Activated B cell treated with CpG ODN at 0.5 μM for 24 hours (primary cell): Measurements from ENCODE around the gene LPIN1. TPM values are rescaled to one million over a fixed set of nuclear protein-coding genes. Genes with fewer than 3 reads are reported as not detected.
A peak's percentile ranks its signal among the peaks of the same experiment; 100 is the strongest.

Source experiments
- ATAC-seq: fragments of 200-7000 bp; cut with Tn5 transposase; one replicate; pipeline ENCODE4 v1.10.0; 2021; ENCODE audit warnings: low read depth, mild to moderate bottlenecking, moderate library complexity
- CTCF ChIA-PET: fragments of 350-600 bp; sonication (Branson Sonifier 250); formaldehyde crosslinking; loops from one replicate; lab custom pipeline; 2021; ENCODE audit warnings: antibody characterized with exemption; lab: Charles Lee
- POLR2A ChIA-PET: fragments of 350-600 bp; sonication (Branson Sonifier 250); formaldehyde crosslinking; loops from one replicate; lab custom pipeline; 2021; ENCODE audit warnings: antibody characterized with exemption; lab: Charles Lee
- DNase-seq: peaks from one replicate; pipeline ENCODE4 v3.0.0; 2022
- H3K27ac Mint-ChIP-seq: one replicate; pipeline ENCODE4 v1.8.0; 2020; ENCODE audit warnings: mixed read lengths
- H3K27me3 Mint-ChIP-seq: one replicate; pipeline ENCODE4 v1.8.0; 2021; ENCODE audit warnings: mixed read lengths
- H3K36me3 Mint-ChIP-seq: one replicate; pipeline ENCODE4 v1.8.0; 2021; ENCODE audit warnings: low read depth, mixed read lengths
- H3K4me1 Mint-ChIP-seq: one replicate; pipeline ENCODE4 v1.8.0; 2021; ENCODE audit warnings: mixed read lengths
- H3K4me3 Mint-ChIP-seq: one replicate; pipeline ENCODE4 v1.8.0; 2020; ENCODE audit warnings: mild to moderate bottlenecking, mixed read lengths
- H3K9me3 Mint-ChIP-seq: one replicate; pipeline ENCODE4 v1.8.0; 2020; ENCODE audit warnings: mixed read lengths
- intact Hi-C: fragments of 100-400 bp; cut with micrococcal nuclease; formaldehyde crosslinking; loops from one replicate; pipeline ENCODE4 v1.15.1; 2024
- total RNA-seq: library from RNA; stranded (reverse); gene quantifications from 2 replicates; pipeline ENCODE4 v1.2.3, GENCODE V29; 2022
- TF ChIP-seq, protein P1 (sequence below): fragments of 200-600 bp; IDR thresholded peaks from one replicate; pipeline ENCODE4 v1.8.0; 2022; ENCODE audit warnings: antibody characterized with exemption, mild to moderate bottlenecking

The LPIN1 gene
- total RNA-seq, 1 donor from 2014 or later: 74.3 TPM

DNA sequence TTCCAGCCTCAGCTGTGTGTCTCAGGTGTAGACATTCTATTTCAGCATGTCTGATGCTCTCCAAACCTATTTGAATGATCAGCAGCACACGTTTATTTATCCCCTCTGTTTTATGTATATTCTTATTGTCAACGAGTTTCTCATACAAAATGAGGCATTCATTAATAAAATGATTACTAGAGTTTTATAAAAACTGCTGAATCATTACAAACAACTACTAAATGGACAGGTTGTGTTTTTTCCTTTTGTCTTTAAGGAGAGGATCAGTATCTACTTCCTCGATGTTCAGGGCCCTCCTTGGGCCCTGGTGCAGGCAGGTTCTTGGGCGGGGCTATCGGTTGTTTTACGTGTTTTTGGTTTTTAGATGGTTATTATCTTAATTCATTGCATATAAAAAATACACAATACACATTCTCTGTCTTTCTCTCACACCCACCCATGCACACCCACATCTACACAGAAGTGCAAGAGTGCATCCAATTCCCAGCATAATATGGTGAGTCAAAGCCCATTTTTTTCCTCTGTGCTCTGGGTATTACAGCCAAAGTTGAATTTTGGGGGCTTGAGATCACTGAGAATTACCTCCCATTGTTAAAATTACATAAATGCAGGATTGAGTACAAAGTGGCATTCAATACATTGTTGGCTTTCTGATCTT is 24.2 kb downstream of the LPIN1 start:
- CTCF ChIA-PET: interaction anchor here (1.0 kb wide), 1 partner anchor 9 kb away, joined by 3 read pairs; no protein-coding TSS in a partner anchor
- TF ChIP-seq, protein P1, sequence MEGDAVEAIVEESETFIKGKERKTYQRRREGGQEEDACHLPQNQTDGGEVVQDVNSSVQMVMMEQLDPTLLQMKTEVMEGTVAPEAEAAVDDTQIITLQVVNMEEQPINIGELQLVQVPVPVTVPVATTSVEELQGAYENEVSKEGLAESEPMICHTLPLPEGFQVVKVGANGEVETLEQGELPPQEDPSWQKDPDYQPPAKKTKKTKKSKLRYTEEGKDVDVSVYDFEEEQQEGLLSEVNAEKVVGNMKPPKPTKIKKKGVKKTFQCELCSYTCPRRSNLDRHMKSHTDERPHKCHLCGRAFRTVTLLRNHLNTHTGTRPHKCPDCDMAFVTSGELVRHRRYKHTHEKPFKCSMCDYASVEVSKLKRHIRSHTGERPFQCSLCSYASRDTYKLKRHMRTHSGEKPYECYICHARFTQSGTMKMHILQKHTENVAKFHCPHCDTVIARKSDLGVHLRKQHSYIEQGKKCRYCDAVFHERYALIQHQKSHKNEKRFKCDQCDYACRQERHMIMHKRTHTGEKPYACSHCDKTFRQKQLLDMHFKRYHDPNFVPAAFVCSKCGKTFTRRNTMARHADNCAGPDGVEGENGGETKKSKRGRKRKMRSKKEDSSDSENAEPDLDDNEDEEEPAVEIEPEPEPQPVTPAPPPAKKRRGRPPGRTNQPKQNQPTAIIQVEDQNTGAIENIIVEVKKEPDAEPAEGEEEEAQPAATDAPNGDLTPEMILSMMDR: no peak
- no peak for ATAC-seq
- peaks cover 9% of the 10 kb centered on the region for H3K4me1 Mint-ChIP-seq
- no peak overlapping the region for H3K4me3 Mint-ChIP-seq
- DNase-seq: no peak
- POLR2A ChIA-PET: no interaction called here
- H3K27me3 Mint-ChIP-seq: no peaks in the 10 kb centered on the region
- intact Hi-C loops: no loop called here
- no peaks in the 10 kb centered on the region for H3K9me3 Mint-ChIP-seq
- peaks cover 86% of the 10 kb centered on the region for H3K36me3 Mint-ChIP-seq
- no peak overlapping the region for H3K27ac Mint-ChIP-seq

DNA sequence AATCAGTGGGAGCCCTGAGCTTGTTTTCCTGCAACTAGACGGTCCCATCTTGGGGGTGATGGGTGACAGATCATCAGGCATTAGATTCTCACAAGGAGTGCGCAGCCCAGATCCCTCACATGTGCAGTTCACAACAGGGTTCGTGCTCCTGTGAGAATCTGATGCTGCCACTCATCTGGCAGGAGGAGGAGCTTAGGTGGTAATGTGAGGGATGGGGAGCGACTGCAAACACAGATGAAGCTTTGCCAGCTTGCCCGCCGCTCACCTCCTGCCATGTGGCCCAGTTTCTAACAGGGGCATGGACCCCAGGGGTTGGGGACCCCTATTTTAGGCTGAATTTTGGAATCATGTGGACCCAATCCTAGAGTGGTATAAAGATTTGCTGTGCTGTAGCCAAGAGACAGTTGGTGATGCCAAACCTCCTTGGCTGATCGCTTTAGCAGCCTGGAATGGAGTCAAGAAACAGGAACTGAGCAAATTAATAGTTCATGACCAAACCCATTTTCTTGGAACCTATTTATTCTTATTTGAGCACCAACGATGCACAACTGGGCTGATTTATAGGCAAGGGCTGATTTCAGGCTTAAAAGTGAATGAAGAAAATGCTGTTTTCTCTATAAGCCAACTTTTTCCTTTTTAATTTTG is 25.7 kb downstream of the LPIN1 start:
- intact Hi-C loops: no loop called here
- ATAC-seq (no peak), DNase-seq (no peak)
- Mint-ChIP-seq H3K4me1 (peaks cover 12% of the 10 kb centered on the region), H3K36me3 (peaks cover 74% of the 10 kb centered on the region), H3K4me3 (no peak overlapping the region), H3K27me3 (no peaks in the 10 kb centered on the region), H3K27ac (no peak overlapping the region), H3K9me3 (no peaks in the 10 kb centered on the region)
- POLR2A ChIA-PET: interaction anchor here (1.4 kb wide), 1 partner anchor 19 kb away, joined by 3 read pairs; no protein-coding TSS in a partner anchor
- CTCF ChIA-PET: interaction anchor here (0.8 to 1.1 kb wide), 2 partner anchors 19 to 1235 kb away, joined by 3 read pairs; no protein-coding TSS in a partner anchor
- TF ChIP-seq, protein P1: no peak

DNA sequence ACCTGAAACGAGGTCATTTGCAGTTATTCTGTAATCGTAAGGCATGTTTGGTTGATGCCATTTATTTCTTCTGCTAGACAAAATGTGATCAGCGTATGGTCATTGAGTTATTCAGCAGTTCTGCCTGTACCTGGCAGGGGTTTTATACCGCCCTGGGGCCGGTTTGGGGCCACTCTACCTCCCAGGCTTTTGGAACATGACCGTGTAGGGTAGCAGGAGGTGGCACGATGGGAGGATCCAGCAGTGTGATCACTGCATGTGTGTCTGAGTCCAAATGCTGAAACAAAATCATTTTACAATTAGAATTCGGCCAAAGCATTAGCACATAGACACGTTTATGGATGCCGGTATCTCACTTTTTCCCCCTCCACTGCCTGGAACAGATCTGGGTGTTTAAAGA is 26.7 kb downstream of the LPIN1 start:
- ATAC-seq: no peak
- Mint-ChIP-seq H3K9me3 (no peaks in the 10 kb centered on the region), H3K27me3 (no peaks in the 10 kb centered on the region), H3K4me1 (peaks cover 17% of the 10 kb centered on the region), H3K4me3 (no peak overlapping the region), H3K27ac (no peak overlapping the region), H3K36me3 (peaks cover 76% of the 10 kb centered on the region)
- TF ChIP-seq, protein P1: no peak
- no peak for DNase-seq
- intact Hi-C loops: no loop called here
- POLR2A ChIA-PET: interaction anchor here (0.7 to 1.4 kb wide), 2 partner anchors 19 to 30 kb away, joined by 3 to 16 read pairs; no protein-coding TSS in a partner anchor
- CTCF ChIA-PET: interaction anchor here (3.0 kb wide), 1 partner anchor 26 kb away, joined by 7 read pairs; the partner anchor contains the start of gene LPIN1

DNA sequence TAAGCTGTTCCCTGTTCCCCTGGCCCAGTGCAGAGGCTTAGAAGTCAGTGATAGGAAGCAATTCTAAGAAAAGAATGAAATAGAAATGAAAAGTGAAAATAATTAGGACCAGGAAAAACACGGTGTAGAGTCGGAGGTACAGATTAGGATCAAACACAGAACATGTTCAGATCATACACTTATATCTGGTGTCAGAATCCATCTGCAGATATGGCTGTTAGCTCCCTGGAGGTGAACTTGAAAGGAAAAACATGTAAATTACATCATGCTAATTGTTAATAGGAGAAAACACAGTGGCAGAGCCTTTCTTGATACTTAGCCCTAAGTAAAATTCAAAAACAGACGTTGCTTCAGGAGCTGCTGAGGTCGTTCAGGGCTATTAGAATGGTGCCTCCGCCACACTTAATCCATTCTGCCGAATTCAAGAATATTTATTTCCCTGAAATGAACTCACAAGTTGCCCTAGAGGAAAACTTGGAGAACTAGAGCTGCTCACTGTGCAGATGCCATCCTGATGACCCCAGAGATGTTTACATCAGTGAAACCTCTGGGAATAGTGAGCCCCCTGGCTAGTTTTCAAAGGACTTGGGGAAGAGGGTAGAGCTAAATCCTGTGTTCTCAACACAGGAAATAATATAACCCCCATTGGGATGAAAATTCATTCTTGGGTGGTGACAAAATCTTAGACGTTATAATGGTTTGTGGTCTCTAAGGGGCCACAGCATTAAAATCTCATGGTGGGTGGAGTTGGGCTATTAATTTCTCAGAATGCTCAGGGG is 27.5 kb downstream of the LPIN1 start:
- ChIA-PET CTCF (interaction anchor here (3.0 kb wide), 1 partner anchor 27 kb away, joined by 7 read pairs; the partner anchor contains the start of gene LPIN1), POLR2A (interaction anchor here (1.4 kb wide), 1 partner anchor 20 kb away, joined by 16 read pairs; no protein-coding TSS in a partner anchor)
- peaks cover 73% of the 10 kb centered on the region for H3K36me3 Mint-ChIP-seq
- no peak for DNase-seq
- no peaks in the 10 kb centered on the region for H3K27me3 Mint-ChIP-seq
- no peak overlapping the region for H3K4me3 Mint-ChIP-seq
- intact Hi-C loops: no loop called here
- no peak for ATAC-seq
- peak overlapping the region; percentile 51 for H3K27ac Mint-ChIP-seq
- TF ChIP-seq, protein P1: no peak
- peaks cover 25% of the 10 kb centered on the region for H3K4me1 Mint-ChIP-seq
- no peaks in the 10 kb centered on the region for H3K9me3 Mint-ChIP-seq
